Gastroesophageal sphincter (tissue), 3 donors: ENCODE results near the gene HIVEP3.

Experiments
- EP300 ChIP-seq: sonication (generic); formaldehyde crosslinking; IDR thresholded peaks from one replicate; pipeline ENCODE4 v1.6.1; 2017; ENCODE audit warnings: antibody characterized with exemption, mild to moderate bottlenecking
- POLR2A ChIP-seq, 2 donors: fragments of 450-650 bp; IDR thresholded peaks; one replicate each; pipeline ENCODE4 v1.6.1; 2017; ENCODE audit warnings: antibody characterized with exemption in 2 of 2, mild to moderate bottlenecking in 2 of 2, moderate library complexity in 1 of 2
- POLR2AphosphoS5 ChIP-seq: sonication (generic); formaldehyde crosslinking; IDR thresholded peaks from one replicate; pipeline ENCODE4 v1.6.1; 2017; ENCODE audit warnings: antibody characterized with exemption
- TF ChIP-seq, protein P1 (sequence below), 4 experiments: fragments of 200-600 bp in 2 of 4; fragments of 450-650 bp in 2 of 4; sonication (generic) in 1 of 4; IDR thresholded peaks; one replicate each; pipeline ENCODE4 v1.5.1; 2017 to 2019; ENCODE audit warnings: antibody characterized with exemption in 4 of 4, mild to moderate bottlenecking in 2 of 4, moderate library complexity in 2 of 4

DNA sequence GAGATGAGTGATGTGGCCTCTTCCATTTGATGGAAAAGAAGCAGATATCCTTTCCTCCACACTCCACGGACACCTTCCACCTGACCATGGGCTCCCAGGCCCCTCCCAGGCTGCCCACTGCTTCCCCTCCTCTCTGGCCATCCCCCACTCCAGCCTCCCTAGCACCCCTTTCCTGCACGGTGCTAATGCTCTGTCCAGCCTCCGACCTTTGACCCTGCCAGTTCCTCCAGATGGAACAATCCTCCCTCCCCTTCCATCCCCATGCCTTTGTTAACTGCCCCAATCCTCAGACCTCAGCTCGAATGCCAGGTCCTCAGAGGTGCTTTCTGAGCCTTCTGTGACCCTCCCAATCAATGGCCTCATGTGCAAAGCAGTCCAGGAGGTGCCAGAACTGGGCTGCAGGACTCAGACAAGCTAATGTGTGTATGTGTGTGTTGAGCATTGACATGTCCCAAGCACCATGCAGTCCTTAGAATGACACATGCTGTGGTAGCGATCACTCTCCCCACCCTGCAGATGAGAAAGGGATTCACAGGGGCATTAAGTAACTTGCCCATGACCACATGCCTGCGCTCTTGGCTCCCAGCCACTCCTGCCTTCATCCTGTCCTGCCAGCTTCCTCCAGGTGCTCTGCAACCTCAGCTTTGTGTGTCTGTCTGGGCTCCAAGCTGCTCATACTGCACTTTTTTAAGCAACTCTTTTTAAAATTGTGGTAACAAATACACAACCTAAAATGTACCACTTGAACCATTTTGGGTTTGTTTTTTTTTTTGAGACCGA lies 370.8 kb downstream of the HIVEP3 start:
- TF ChIP-seq, protein P1, sequence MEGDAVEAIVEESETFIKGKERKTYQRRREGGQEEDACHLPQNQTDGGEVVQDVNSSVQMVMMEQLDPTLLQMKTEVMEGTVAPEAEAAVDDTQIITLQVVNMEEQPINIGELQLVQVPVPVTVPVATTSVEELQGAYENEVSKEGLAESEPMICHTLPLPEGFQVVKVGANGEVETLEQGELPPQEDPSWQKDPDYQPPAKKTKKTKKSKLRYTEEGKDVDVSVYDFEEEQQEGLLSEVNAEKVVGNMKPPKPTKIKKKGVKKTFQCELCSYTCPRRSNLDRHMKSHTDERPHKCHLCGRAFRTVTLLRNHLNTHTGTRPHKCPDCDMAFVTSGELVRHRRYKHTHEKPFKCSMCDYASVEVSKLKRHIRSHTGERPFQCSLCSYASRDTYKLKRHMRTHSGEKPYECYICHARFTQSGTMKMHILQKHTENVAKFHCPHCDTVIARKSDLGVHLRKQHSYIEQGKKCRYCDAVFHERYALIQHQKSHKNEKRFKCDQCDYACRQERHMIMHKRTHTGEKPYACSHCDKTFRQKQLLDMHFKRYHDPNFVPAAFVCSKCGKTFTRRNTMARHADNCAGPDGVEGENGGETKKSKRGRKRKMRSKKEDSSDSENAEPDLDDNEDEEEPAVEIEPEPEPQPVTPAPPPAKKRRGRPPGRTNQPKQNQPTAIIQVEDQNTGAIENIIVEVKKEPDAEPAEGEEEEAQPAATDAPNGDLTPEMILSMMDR (IDR thresholded peaks at IDR 0.05), result no peak
- TF ChIP-seq EP300 (no peak), POLR2A (IDR thresholded peaks at IDR 0.05) (no peak), POLR2AphosphoS5 (no peak)
